Stimulated activated naive CD8-positive, alpha-beta T cell treated with anti-CD3 and anti-CD28 coated beads, Interleukin-15, amount 100 ng/mL, for 72 hours (primary cell): ENCODE results near the gene FRMPD2.
"Not testable (repeated sequence)": the region's sequence is repeated elsewhere in the genome, so short reads cannot be mapped to it uniquely, and the experiment has no call there.

Experiments used
- ATAC-seq: fragments of 150-1000 bp; cut with Tn5 transposase; 2 replicates; pipeline ENCODE4 v1.10.0; 2021; ENCODE audit warnings: mild to moderate bottlenecking, moderate library complexity
- DNase-seq, 2 donors: peaks; one replicate each; pipeline ENCODE4 v3.0.0; 2021 to 2022
- H3K27ac Mint-ChIP-seq, 2 donors: one replicate each; pipeline ENCODE4 v1.8.0; 2022; ENCODE audit warnings: mild to moderate bottlenecking in 2 of 2, mixed read lengths in 2 of 2, moderate library complexity in 2 of 2
- H3K27me3 Mint-ChIP-seq: one replicate; pipeline ENCODE4 v1.8.0; 2022; ENCODE audit warnings: mixed read lengths
- H3K4me1 Mint-ChIP-seq: one replicate; pipeline ENCODE4 v1.8.0; 2022; ENCODE audit warnings: mild to moderate bottlenecking, mixed read lengths
- H3K4me3 Mint-ChIP-seq, 2 donors: one replicate each; pipeline ENCODE4 v1.8.0; 2022; ENCODE audit warnings: mild to moderate bottlenecking in 2 of 2, mixed read lengths in 2 of 2, moderate library complexity in 1 of 2
- H3K9me3 Mint-ChIP-seq, 2 donors: one replicate each; pipeline ENCODE4 v1.8.0; 2022; ENCODE audit warnings: mixed read lengths in 2 of 2

The FRMPD2 gene

DNA sequence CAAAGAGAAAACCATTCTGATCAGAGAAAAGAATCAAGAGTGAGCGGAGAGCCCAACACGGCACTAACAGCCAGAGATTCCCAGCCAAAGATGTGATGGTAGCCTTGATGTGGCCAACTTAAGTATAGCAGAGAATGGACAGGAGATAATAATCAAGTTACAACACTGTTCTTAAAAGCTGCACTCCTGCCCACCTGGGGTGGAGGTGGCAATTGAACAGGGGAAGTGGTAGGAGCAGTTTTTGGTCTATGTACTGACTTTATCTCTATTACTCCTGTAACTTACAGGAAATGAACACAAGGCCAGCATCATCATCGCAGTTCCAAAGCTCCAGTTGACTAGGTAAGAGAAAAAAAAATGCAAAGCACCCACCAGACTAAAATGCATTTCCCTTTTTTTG, 164.2 kb downstream of the FRMPD2 start:
- H3K27me3 Mint-ChIP-seq, H3K4me3 Mint-ChIP-seq, ATAC-seq, H3K4me1 Mint-ChIP-seq, H3K9me3 Mint-ChIP-seq, H3K27ac Mint-ChIP-seq, DNase-seq: not testable (repeated sequence)
